ENCODE measurements around the gene CACNA1C. TPM values are rescaled to one million over a fixed set of nuclear protein-coding genes. Genes with fewer than 3 reads are reported as not detected.

The CACNA1C gene
- total and polyA plus RNA-seq, 5 donors, result 34.6 to 163 (median 123) TPM

GRCh38 chr12:2260441-2260840 lies 207.7 kb downstream of the CACNA1C start:
- ATAC-seq (no peak), DNase-seq (no peak)
- H3K4me1 ChIP-seq (ENCODE audit: control insufficient read depth, insufficient read depth, low read length), result peaks cover 15% of the 10 kb centered on the region

GRCh38 chr12:2261708-2262107 lies 208.9 kb downstream of the CACNA1C start:
- Histone ChIP-seq H3K9me3 (ENCODE audit: control insufficient read depth, low read length) (no peaks in the 10 kb centered on the region), H3K4me3 (ENCODE audit: low read length) (no peak overlapping the region), H3K27ac (ENCODE audit: low read length) (no peak overlapping the region), H3K27me3 (ENCODE audit: control insufficient read depth, insufficient read depth) (no peaks in the 10 kb centered on the region), H3K4me1 (ENCODE audit: control insufficient read depth, insufficient read depth, low read length) (peaks cover 15% of the 10 kb centered on the region)
- no peak for DNase-seq
- WGBS, result 94% methylated on average over 1 of the region's 1 CpG
- no peak for ATAC-seq
- intact Hi-C loops (cut with DNase I), result no loop called here

More at GRCh38 chr12:2260441-2260840, 207.7 kb downstream of the CACNA1C start:
- H3K27ac ChIP-seq (ENCODE audit: low read length), result no peak overlapping the region
- intact Hi-C loops (cut with DNase I), result no loop called here
- no peak overlapping the region for H3K4me3 ChIP-seq (ENCODE audit: low read length)
- WGBS, result 78% methylated on average over 3 of the region's 3 CpGs
- H3K27me3 ChIP-seq (ENCODE audit: control insufficient read depth, insufficient read depth), result no peaks in the 10 kb centered on the region
- no peaks in the 10 kb centered on the region for H3K9me3 ChIP-seq (ENCODE audit: control insufficient read depth, low read length)

DNA sequence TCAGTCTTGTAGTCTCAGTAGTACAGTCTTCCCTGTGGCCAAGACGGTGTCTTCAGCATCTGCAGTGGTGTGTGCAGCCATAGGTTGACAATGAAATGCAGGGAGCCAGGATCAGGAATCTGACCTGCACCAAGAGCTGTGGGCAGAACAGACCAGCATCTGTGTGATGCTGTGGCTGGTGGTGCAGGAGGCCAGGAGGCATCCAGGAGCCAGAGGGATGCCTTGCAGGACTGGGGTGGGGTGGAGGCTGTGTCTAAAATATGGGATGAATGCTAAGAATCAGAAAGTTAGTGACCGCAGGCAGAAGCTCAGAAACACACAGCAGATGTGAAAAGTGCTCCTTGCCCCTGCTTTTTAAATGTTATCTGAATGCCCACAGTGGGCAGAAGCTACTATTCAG lies 209.7 kb downstream of the CACNA1C start:
- H3K4me1 ChIP-seq (ENCODE audit: control insufficient read depth, insufficient read depth, low read length), result peaks cover 15% of the 10 kb centered on the region
- H3K27ac ChIP-seq (ENCODE audit: low read length), result no peak overlapping the region
- ATAC-seq, result no peak

DNA sequence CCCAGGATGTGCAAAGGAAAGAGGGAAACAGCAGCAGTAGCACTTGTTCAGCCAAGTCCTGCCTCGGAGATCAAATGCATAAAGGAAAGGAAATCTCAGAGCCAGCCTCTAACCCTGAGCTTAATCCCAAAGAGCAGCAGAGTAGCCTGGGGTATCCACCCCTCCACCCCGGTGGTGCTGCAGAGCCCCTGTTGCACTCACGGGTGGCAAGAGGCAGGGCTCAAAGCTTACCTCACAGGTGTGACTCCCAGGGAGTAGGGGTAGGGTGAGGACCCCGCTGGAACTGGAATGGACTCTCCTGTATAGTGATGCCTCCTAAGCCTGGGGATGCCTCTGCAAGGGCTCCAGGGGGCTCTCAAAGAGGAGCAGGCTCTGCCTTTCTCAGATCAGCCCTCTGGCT lies 211.1 kb downstream of the CACNA1C start:
- ATAC-seq, result no peak
- Histone ChIP-seq H3K27ac (ENCODE audit: low read length) (no peak overlapping the region), H3K27me3 (ENCODE audit: control insufficient read depth, insufficient read depth) (no peaks in the 10 kb centered on the region), H3K9me3 (ENCODE audit: control insufficient read depth, low read length) (no peaks in the 10 kb centered on the region), H3K4me3 (ENCODE audit: low read length) (no peak overlapping the region), H3K4me1 (ENCODE audit: control insufficient read depth, insufficient read depth, low read length) (peaks cover 18% of the 10 kb centered on the region)
- no peak for DNase-seq
- 84% methylated on average over 4 of the region's 4 CpGs for WGBS
- intact Hi-C loops (cut with DNase I), result no loop called here

More for the DNA sequence above, 209.7 kb downstream of the CACNA1C start:
- no peak for DNase-seq
- H3K4me3 ChIP-seq (ENCODE audit: low read length), result no peak overlapping the region
- no peaks in the 10 kb centered on the region for H3K27me3 ChIP-seq (ENCODE audit: control insufficient read depth, insufficient read depth)
- 96% methylated on average over 2 of the region's 2 CpGs for WGBS
- no peaks in the 10 kb centered on the region for H3K9me3 ChIP-seq (ENCODE audit: control insufficient read depth, low read length)
- intact Hi-C loops (cut with DNase I), result no loop called here

DNA sequence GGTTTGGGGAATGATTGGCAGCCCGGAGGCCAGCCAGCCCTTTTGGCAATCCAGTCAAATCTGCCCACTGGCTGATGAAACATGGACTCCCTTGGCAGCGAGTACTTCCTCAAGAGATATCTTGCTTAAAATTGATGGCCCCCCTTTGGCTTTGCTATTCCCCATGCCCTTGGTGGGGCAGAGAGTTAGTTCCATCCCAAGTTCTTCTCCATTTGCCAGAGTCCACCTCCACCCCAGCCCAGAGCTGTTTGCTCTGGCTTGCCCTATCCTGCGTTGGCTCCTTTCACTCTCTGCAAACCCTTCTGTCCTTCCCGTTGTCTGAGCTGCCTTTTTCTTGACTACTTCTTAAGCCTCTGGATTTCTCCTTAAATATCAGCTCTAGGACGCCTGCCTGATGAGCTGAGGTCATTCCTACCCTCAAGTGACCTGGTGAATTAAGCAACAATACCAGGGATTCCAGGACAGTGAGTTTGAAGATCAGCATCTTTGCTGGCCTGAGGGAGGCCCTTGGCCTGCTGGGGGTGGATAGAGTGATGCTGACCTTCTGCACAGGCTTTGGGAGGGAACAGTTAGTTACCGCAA lies 212.0 kb downstream of the CACNA1C start:
- no peak overlapping the region for H3K4me3 ChIP-seq (ENCODE audit: low read length)
- H3K27me3 ChIP-seq (ENCODE audit: control insufficient read depth, insufficient read depth), result no peaks in the 10 kb centered on the region
- DNase-seq (peak in 1 of 3 donors; percentile 54), ATAC-seq (peak; percentile 37 to 58)
- 53% methylated on average over 6 of the region's 6 CpGs for WGBS
- intact Hi-C loops (cut with DNase I), result no loop called here
- H3K9me3 ChIP-seq (ENCODE audit: control insufficient read depth, low read length), result no peaks in the 10 kb centered on the region
- H3K27ac ChIP-seq (ENCODE audit: low read length), result peak overlapping the region; percentile 34
- peaks cover 18% of the 10 kb centered on the region for H3K4me1 ChIP-seq (ENCODE audit: control insufficient read depth, insufficient read depth, low read length)

DNA sequence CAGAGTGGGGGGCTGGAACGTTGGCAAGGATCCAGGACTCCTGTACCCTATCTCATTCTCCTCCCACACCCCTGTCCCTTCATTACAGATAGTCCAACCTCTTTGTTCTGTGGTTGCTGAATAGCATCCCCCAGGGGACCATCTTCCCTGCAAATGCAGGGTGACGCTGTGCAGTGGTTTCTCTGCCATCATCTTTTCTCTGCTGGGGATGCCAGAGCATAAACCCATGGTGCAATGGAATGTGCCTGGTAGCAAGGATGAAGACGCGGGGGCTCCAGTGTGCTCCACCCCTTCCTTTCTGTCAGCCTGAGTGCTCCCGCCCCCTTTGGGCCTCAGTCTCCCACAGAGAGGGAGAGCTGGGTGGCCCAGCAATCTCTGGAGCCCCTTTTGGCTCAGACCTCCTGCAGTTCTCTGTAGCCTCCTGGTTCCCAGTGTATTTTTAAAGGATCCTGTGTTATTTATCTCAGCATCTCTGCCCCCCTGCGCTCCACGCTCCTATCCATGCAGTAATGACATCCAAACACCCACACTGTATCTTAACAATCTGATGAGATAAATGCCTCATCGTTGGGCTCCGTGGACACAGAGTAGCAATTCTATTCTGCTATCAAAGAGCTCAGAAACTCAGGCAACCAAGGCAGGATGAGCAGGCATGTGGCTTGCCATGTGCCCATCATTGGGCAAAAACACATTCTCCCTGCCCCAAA lies 212.8 kb downstream of the CACNA1C start:
- no peak overlapping the region for H3K4me3 ChIP-seq (ENCODE audit: low read length)
- intact Hi-C loops (cut with DNase I), result no loop called here
- peak overlapping the region; percentile 42 for H3K27ac ChIP-seq (ENCODE audit: low read length)
- DNase-seq, result no peak
- ATAC-seq, result no peak
- no peaks in the 10 kb centered on the region for H3K9me3 ChIP-seq (ENCODE audit: control insufficient read depth, low read length)
- WGBS, result 73% methylated on average over 9 of the region's 9 CpGs
- H3K4me1 ChIP-seq (ENCODE audit: control insufficient read depth, insufficient read depth, low read length), result peaks cover 18% of the 10 kb centered on the region
- no peaks in the 10 kb centered on the region for H3K27me3 ChIP-seq (ENCODE audit: control insufficient read depth, insufficient read depth)

GRCh38 chr12:2266666-2267620 lies 214.2 kb downstream of the CACNA1C start:
- Histone ChIP-seq H3K27me3 (ENCODE audit: control insufficient read depth, insufficient read depth) (no peaks in the 10 kb centered on the region), H3K9me3 (ENCODE audit: control insufficient read depth, low read length) (no peaks in the 10 kb centered on the region), H3K27ac (ENCODE audit: low read length) (no peak overlapping the region), H3K4me1 (ENCODE audit: control insufficient read depth, insufficient read depth, low read length) (peaks cover 14% of the 10 kb centered on the region), H3K4me3 (ENCODE audit: low read length) (no peak overlapping the region)
- intact Hi-C loops (cut with DNase I), result no loop called here
- DNase-seq, result no peak
- 90% methylated on average over 13 of the region's 13 CpGs for WGBS
- no peak for ATAC-seq

DNA sequence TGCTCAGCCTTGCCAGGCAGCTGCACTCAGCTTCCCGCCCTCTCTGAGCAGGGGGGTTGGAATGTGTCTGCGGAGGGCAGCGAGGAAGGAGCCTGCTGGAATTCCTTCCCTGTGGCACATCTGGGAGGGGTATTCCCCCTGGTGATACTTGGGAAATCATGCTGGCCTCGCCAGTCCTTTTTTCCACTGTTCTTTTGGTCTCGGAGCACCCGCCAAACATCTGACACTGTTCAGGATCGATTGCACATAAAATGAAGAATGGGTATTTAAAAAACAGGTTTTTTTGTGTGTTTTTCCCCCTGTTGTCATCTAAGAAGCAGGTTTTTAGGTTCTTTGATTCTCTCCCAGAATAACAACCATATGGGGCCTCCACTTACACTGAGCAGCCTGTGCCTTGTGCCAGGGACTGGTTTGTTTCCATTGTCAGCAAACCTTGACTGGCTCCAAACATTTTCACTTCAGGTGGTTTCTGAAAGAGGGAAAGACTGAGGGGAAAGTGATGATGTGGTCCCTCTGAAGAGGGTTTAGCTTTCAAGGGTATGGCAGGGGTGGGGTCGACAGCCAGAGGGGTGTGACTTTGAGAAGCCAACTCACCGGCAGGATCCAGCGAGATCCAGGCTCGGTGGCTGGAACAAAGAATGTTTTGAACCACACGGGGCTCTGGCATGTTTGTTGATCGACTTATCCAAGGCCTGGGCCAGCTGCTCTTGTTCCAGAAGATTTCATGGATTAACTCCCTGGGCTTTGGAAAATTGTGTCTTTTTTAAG lies 215.1 kb downstream of the CACNA1C start:
- intact Hi-C loops (cut with DNase I), result no loop called here
- DNase-seq, result no peak
- WGBS, result 72% methylated on average over 13 of the region's 13 CpGs
- H3K27me3 ChIP-seq (ENCODE audit: control insufficient read depth, insufficient read depth), result no peaks in the 10 kb centered on the region
- ATAC-seq, result no peak
- no peak overlapping the region for H3K4me3 ChIP-seq (ENCODE audit: low read length)
- H3K9me3 ChIP-seq (ENCODE audit: control insufficient read depth, low read length), result no peaks in the 10 kb centered on the region
- peaks cover 13% of the 10 kb centered on the region for H3K4me1 ChIP-seq (ENCODE audit: control insufficient read depth, insufficient read depth, low read length)
- no peak overlapping the region for H3K27ac ChIP-seq (ENCODE audit: low read length)

- Histone ChIP-seq H3K4me1 (ENCODE audit: control insufficient read depth, insufficient read depth, low read length) (peaks cover 13% of the 10 kb centered on the region), H3K27me3 (ENCODE audit: control insufficient read depth, insufficient read depth) (no peaks in the 10 kb centered on the region), H3K27ac (ENCODE audit: low read length) (no peak overlapping the region), H3K9me3 (ENCODE audit: control insufficient read depth, low read length) (no peaks in the 10 kb centered on the region), H3K4me3 (ENCODE audit: low read length) (no peak overlapping the region)
- WGBS, result 72% methylated on average over 18 of the region's 18 CpGs
- intact Hi-C loops (cut with DNase I), result no loop called here
- ATAC-seq (no peak), DNase-seq (no peak)
Measured at GRCh38 chr12:2268471-2269286, 215.9 kb downstream of the CACNA1C start.

- Histone ChIP-seq H3K4me3 (ENCODE audit: low read length) (no peak overlapping the region), H3K27ac (ENCODE audit: low read length) (no peak overlapping the region), H3K9me3 (ENCODE audit: control insufficient read depth, low read length) (no peaks in the 10 kb centered on the region), H3K27me3 (ENCODE audit: control insufficient read depth, insufficient read depth) (no peaks in the 10 kb centered on the region), H3K4me1 (ENCODE audit: control insufficient read depth, insufficient read depth, low read length) (peaks cover 6% of the 10 kb centered on the region)
- ATAC-seq (no peak), DNase-seq (no peak)
- WGBS, result 86% methylated on average over 6 of the region's 6 CpGs
- intact Hi-C loops (cut with DNase I), result no loop called here
Measured at GRCh38 chr12:2270846-2271245, 218.1 kb downstream of the CACNA1C start.
